ENCODE data around the gene ZBTB12.
"Not testable (repeated sequence)": the region's sequence is repeated elsewhere in the genome, so short reads cannot be mapped to it uniquely, and the experiment has no call there.

ZBTB12 gene

DNA sequence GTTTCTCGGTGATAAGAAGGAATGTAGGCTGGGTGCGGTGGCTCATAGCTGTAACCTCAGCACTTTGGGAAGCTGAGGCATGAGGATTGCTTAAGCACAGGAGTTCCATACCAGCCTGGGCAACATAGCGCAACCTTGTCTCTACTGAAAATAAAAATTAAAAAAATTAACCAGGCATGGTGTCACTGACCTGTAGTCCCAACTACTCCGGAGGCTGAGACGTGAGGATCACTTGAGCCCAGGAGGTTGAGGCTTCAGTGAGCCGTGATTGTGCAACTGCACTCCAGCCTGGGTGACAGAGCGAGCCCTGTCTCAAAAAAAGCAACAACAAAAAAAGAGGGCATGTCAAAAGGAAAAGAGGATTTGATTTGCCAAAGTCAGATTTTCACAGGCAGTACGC is 43.2 kb downstream of the ZBTB12 start:
- Histone ChIP-seq H3K36me3 (ENCODE audit: control insufficient read depth in 1 of 2, insufficient read depth in 2 of 2, low read length in 2 of 2) (peaks cover 20 to 39% of the 10 kb centered on the region in 2 donors), H3K9me3 (ENCODE audit: control insufficient read depth in 1 of 2, low read length in 2 of 2) (no peaks in the 10 kb centered on the region), H3K4me3 (ENCODE audit: low read depth in 1 of 2, low read length in 2 of 2) (no peak overlapping the region), H3K4me1 (ENCODE audit: control insufficient read depth in 1 of 2, insufficient read depth in 2 of 2, low read length in 2 of 2) (peaks cover 0 to 21% of the 10 kb centered on the region in 2 donors), H3K27me3 (ENCODE audit: low read depth, low read length) (no peaks in the 10 kb centered on the region), H3K27ac (ENCODE audit: low read length) (no peak overlapping the region)

DNA sequence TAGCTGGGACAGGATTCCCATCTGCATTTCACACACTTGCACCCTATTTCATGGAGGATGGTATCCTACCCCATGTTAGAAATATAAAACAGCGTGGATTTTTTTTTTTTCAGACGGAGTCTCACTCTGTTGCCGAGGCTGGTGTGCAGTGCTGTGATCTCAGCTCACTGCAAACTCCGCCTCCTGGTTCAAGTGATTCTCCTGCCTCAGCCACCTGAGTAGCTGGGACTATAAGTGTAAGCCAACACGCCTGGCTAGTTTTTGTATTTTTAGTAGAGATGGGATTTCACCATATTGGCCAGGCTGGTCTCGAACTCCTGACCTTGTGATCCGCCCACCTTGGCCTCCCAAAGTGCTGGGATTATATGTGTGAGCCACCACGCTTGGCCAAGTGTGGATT is 44.1 kb downstream of the ZBTB12 start:
- H3K9me3 ChIP-seq (ENCODE audit: control insufficient read depth in 1 of 2, low read length in 2 of 2), result not testable (repeated sequence)

GRCh38 chr6:31851980-31852718 is 49.7 kb downstream of the ZBTB12 start:
- not testable (repeated sequence) for H3K27ac ChIP-seq (ENCODE audit: low read length); H3K9me3 ChIP-seq (ENCODE audit: control insufficient read depth in 1 of 2, low read length in 2 of 2); H3K4me1 ChIP-seq (ENCODE audit: control insufficient read depth in 1 of 2, insufficient read depth in 2 of 2, low read length in 2 of 2); H3K36me3 ChIP-seq (ENCODE audit: control insufficient read depth in 1 of 2, insufficient read depth in 2 of 2, low read length in 2 of 2); H3K4me3 ChIP-seq (ENCODE audit: low read depth in 1 of 2, low read length in 2 of 2); H3K27me3 ChIP-seq (ENCODE audit: low read depth, low read length)

More for the DNA sequence above, 44.1 kb downstream of the ZBTB12 start:
- Histone ChIP-seq H3K36me3 (ENCODE audit: control insufficient read depth in 1 of 2, insufficient read depth in 2 of 2, low read length in 2 of 2) (peaks cover 20 to 39% of the 10 kb centered on the region in 2 donors), H3K4me1 (ENCODE audit: control insufficient read depth in 1 of 2, insufficient read depth in 2 of 2, low read length in 2 of 2) (peaks cover 0 to 15% of the 10 kb centered on the region in 2 donors)
- not testable (repeated sequence) for H3K27ac ChIP-seq (ENCODE audit: low read length); H3K4me3 ChIP-seq (ENCODE audit: low read depth in 1 of 2, low read length in 2 of 2); H3K27me3 ChIP-seq (ENCODE audit: low read depth, low read length)

DNA sequence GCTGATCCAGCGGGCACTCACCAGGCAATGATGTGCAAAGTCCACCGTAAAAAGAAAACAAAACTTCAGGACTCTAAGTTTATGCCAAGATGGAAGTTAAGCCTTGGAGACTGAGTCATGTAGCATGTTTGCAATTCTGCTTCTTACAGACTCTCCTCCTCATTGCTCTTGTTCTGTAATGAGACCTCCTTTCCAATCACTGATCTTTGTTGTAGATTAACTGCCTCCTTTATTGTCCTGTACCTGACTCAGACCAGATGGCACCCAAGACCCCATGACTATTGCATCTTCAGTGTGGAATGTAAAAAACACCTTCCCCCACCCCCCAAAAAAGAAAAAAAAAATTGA is 50.4 kb downstream of the ZBTB12 start:
- H3K9me3 ChIP-seq (ENCODE audit: control insufficient read depth in 1 of 2, low read length in 2 of 2), result no peaks in the 10 kb centered on the region
- no peaks in the 10 kb centered on the region for H3K4me1 ChIP-seq (ENCODE audit: control insufficient read depth in 1 of 2, insufficient read depth in 2 of 2, low read length in 2 of 2)
- no peak overlapping the region for H3K4me3 ChIP-seq (ENCODE audit: low read depth in 1 of 2, low read length in 2 of 2)
- no peaks in the 10 kb centered on the region for H3K27me3 ChIP-seq (ENCODE audit: low read depth, low read length)
- H3K27ac ChIP-seq (ENCODE audit: low read length), result no peak overlapping the region
- H3K36me3 ChIP-seq (ENCODE audit: control insufficient read depth in 1 of 2, insufficient read depth in 2 of 2, low read length in 2 of 2), result no peaks in the 10 kb centered on the region

DNA sequence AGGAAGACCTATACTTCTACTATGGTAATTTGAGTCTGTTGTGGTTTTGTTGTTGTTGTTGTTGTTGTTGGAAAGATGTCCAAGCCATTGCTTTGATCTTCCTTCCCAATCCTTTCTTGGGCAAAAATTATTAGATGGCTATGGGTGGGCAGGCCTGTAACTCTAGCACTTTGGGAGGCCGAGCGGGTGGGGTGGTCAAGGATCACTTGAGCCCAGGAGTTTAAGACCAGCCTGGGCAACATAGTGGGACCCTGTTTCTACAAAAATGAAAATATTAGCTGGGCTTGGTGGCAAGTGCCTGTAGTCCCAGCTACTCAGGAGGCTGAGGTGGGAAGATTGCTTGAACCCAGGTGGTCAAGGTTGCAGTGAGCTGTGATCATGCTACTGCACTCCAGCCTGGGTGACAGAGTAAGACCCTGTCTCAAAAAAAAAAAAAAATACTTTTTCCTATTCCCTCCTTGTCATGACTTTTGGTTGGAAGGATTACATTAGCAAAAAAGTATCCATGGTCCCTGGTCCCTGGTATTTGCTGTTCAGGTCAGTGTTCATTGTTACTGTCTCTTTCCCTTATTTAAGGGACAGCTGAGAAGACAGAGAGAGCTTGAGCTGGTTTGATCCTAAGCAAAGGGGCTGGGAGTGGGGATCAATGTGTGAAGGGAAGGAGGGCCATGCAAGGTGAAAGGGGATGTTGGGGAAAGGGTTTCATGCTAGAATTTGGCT is 51.0 kb downstream of the ZBTB12 start:
- no peaks in the 10 kb centered on the region for H3K4me1 ChIP-seq (ENCODE audit: control insufficient read depth in 1 of 2, insufficient read depth in 2 of 2, low read length in 2 of 2)
- no peak overlapping the region for H3K4me3 ChIP-seq (ENCODE audit: low read depth in 1 of 2, low read length in 2 of 2)
- H3K27me3 ChIP-seq (ENCODE audit: low read depth, low read length), result no peaks in the 10 kb centered on the region
- H3K9me3 ChIP-seq (ENCODE audit: control insufficient read depth in 1 of 2, low read length in 2 of 2), result no peaks in the 10 kb centered on the region
- H3K27ac ChIP-seq (ENCODE audit: low read length), result no peak overlapping the region
- no peaks in the 10 kb centered on the region for H3K36me3 ChIP-seq (ENCODE audit: control insufficient read depth in 1 of 2, insufficient read depth in 2 of 2, low read length in 2 of 2)
